K562 (cell line): ENCODE results near the gene MSRB3.

Experiments
- CHD1 ChIP-seq: fragments of 200-600 bp; sonication (generic); IDR thresholded peaks from one replicate; pipeline ENCODE4 v1.6.1; 2012; ENCODE audit warnings: mild to moderate bottlenecking, moderate library complexity, low read length, inconsistent platforms
- EZH2 ChIP-seq: IDR thresholded peaks from 2 replicates; pipeline ENCODE4 v1.6.1; 2012; ENCODE audit warnings: low read depth, mild to moderate bottlenecking, inconsistent platforms, low read length, borderline replicate concordance
- MEF2D ChIP-seq: conservative IDR thresholded peaks from 2 replicates; pipeline ENCODE4 v1.6.1; 2016; ENCODE audit warnings: low read depth, missing genetic modification characterization, missing compliant biosample characterization
- REST ChIP-seq, 2 experiments: fragments of 450-650 bp; formaldehyde crosslinking in 1 of 2; IDR thresholded peaks; 2 replicates each; pipeline versions ENCODE4 v1.4.0 to v1.6.1; 2014 to 2020; ENCODE audit warnings: mild to moderate bottlenecking in 2 of 2, borderline replicate concordance in 1 of 2, low read depth in 1 of 2
- SIN3A ChIP-seq, 2 experiments: fragments of 150-350 bp in 1 of 2; IDR thresholded peaks; 2 replicates each; pipeline ENCODE4 v1.6.1; 2011 to 2016; ENCODE audit warnings: borderline replicate concordance in 2 of 2, low read depth in 2 of 2, low read length in 2 of 2, mild to moderate bottlenecking in 2 of 2, moderate library complexity in 2 of 2; ENCODE audit not compliant: control insufficient read depth in 1 of 2
- ZC3H4 ChIP-seq: sonication (generic); formaldehyde crosslinking; IDR thresholded peaks from 2 replicates; pipeline ENCODE4 v1.9.0; 2021; ENCODE audit warnings: missing genetic modification reagents, borderline replicate concordance
- ZHX1 ChIP-seq: fragments of 150-350 bp; conservative IDR thresholded peaks from 2 replicates; pipeline ENCODE4 v1.6.1; 2014; ENCODE audit warnings: low read length
- TF ChIP-seq, protein P1 (sequence below), 3 experiments: IDR thresholded peaks in 2 of 3; conservative IDR thresholded peaks in 1 of 3; 2 replicates each; pipeline ENCODE4 v1.5.1; 2011 to 2012; ENCODE audit warnings: low read length in 3 of 3, mild to moderate bottlenecking in 3 of 3, control low read depth in 2 of 3, improper control_type of control experiment in 1 of 3, inconsistent platforms in 1 of 3, low read depth in 1 of 3, mixed read lengths in 1 of 3, moderate library complexity in 1 of 3; ENCODE audit not compliant: insufficient read depth in 2 of 3
- TF ChIP-seq, protein P2 (sequence below): fragments of 450-650 bp; IDR thresholded peaks from 2 replicates; pipeline ENCODE4 v1.6.1; 2018; ENCODE audit not compliant: partially characterized antibody
- TF ChIP-seq, protein P3 (sequence below): sonication (generic); formaldehyde crosslinking; IDR thresholded peaks from 2 replicates; pipeline ENCODE4 v1.8.0; 2022; ENCODE audit warnings: mild to moderate bottlenecking, missing genetic modification reagents, borderline replicate concordance

- TF ChIP-seq, protein P1, sequence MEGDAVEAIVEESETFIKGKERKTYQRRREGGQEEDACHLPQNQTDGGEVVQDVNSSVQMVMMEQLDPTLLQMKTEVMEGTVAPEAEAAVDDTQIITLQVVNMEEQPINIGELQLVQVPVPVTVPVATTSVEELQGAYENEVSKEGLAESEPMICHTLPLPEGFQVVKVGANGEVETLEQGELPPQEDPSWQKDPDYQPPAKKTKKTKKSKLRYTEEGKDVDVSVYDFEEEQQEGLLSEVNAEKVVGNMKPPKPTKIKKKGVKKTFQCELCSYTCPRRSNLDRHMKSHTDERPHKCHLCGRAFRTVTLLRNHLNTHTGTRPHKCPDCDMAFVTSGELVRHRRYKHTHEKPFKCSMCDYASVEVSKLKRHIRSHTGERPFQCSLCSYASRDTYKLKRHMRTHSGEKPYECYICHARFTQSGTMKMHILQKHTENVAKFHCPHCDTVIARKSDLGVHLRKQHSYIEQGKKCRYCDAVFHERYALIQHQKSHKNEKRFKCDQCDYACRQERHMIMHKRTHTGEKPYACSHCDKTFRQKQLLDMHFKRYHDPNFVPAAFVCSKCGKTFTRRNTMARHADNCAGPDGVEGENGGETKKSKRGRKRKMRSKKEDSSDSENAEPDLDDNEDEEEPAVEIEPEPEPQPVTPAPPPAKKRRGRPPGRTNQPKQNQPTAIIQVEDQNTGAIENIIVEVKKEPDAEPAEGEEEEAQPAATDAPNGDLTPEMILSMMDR (IDR thresholded peaks at IDR 0.05 in 2 of 3, conservative IDR thresholded peaks at IDR 0.05 in 1 of 3; ENCODE audit: insufficient read depth in 2 of 3, low read depth in 1 of 3, low read length in 3 of 3) = no peak
- TF ChIP-seq ZHX1 = no peak
- no peak for TF ChIP-seq MEF2D (tag)
- TF ChIP-seq EZH2 = no peak
- TF ChIP-seq, protein P2, sequence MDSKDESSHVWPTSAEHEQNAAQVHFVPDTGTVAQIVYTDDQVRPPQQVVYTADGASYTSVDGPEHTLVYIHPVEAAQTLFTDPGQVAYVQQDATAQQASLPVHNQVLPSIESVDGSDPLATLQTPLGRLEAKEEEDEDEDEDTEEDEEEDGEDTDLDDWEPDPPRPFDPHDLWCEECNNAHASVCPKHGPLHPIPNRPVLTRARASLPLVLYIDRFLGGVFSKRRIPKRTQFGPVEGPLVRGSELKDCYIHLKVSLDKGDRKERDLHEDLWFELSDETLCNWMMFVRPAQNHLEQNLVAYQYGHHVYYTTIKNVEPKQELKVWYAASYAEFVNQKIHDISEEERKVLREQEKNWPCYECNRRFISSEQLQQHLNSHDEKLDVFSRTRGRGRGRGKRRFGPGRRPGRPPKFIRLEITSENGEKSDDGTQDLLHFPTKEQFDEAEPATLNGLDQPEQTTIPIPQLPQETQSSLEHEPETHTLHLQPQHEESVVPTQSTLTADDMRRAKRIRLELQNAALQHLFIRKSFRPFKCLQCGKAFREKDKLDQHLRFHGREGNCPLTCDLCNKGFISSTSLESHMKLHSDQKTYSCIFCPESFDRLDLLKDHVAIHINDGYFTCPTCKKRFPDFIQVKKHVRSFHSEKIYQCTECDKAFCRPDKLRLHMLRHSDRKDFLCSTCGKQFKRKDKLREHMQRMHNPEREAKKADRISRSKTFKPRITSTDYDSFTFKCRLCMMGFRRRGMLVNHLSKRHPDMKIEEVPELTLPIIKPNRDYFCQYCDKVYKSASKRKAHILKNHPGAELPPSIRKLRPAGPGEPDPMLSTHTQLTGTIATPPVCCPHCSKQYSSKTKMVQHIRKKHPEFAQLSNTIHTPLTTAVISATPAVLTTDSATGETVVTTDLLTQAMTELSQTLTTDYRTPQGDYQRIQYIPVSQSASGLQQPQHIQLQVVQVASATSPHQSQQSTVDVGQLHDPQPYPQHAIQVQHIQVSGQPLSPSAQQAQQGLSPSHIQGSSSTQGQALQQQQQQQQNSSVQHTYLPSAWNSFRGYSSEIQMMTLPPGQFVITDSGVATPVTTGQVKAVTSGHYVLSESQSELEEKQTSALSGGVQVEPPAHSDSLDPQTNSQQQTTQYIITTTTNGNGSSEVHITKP = no peak
- TF ChIP-seq SIN3A (IDR thresholded peaks at IDR 0.05; ENCODE audit: borderline replicate concordance in 2 of 2, control insufficient read depth in 1 of 2, low read depth in 2 of 2, low read length in 2 of 2) = no peak
- TF ChIP-seq REST (IDR thresholded peaks at IDR 0.05; ENCODE audit: borderline replicate concordance) = no peak
- no peak for TF ChIP-seq REST (CRISPR knock-in tag; IDR thresholded peaks at IDR 0.05; ENCODE audit: low read depth)
- TF ChIP-seq ZC3H4 (CRISPR knock-in tag) = no peak
- TF ChIP-seq, protein P3, sequence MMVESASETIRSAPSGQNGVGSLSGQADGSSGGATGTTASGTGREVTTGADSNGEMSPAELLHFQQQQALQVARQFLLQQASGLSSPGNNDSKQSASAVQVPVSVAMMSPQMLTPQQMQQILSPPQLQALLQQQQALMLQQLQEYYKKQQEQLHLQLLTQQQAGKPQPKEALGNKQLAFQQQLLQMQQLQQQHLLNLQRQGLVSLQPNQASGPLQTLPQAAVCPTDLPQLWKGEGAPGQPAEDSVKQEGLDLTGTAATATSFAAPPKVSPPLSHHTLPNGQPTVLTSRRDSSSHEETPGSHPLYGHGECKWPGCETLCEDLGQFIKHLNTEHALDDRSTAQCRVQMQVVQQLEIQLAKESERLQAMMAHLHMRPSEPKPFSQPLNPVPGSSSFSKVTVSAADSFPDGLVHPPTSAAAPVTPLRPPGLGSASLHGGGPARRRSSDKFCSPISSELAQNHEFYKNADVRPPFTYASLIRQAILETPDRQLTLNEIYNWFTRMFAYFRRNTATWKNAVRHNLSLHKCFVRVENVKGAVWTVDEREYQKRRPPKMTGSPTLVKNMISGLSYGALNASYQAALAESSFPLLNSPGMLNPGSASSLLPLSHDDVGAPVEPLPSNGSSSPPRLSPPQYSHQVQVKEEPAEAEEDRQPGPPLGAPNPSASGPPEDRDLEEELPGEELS (CRISPR knock-in tag) = no peak
- no peak for TF ChIP-seq CHD1
These were observed 113.2 kb downstream of the MSRB3 start for GRCh38 chr12:65391711-65392110.
